Fibroblast of skin of scalp (primary cell): ENCODE measurements around the gene DISC1.
A peak's percentile ranks its signal among the peaks of the same experiment; 100 is the strongest.
"Not testable (repeated sequence)": the region's sequence is repeated elsewhere in the genome, so short reads cannot be mapped to it uniquely, and the experiment has no call there.

Source experiments
- DNase-seq: peaks from one replicate; pipeline ENCODE4 v3.0.0-alpha.2; 2013

Gene DISC1

DNA sequence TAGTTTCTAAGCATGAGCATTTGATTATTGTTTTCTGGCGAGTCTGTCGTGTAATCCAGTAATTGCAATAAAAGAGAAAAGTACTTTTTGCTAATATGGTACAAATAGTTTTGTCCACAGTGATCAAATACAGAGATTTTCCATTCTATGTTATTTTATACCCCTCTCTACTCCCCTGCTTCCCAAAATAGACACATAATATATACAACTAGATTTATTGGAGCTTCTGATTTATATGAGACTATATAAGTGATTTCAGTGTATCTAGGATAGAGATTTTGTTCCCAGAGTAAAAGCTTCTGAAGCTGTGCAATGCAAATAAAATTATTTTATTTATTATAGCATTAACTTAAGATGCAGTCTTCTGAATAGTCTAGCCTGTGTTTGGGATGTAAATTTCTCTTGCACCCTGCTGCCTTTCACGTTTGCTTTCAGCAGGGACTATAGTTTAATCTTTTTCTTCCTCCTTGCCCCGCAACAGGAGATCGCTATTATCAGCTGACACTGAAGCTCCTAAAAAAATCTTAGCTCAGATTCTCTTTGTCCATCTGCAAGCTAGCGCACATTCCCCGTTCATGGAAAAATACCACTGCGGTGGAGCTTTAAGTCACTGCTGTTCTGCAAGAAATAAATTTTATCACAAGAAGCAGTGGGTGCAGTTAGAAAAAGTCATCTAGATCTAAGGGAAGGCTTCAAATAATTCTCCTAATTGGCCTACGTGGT, 273.3 kb downstream of the DISC1 start:
- DNase-seq, result no peak

DNA sequence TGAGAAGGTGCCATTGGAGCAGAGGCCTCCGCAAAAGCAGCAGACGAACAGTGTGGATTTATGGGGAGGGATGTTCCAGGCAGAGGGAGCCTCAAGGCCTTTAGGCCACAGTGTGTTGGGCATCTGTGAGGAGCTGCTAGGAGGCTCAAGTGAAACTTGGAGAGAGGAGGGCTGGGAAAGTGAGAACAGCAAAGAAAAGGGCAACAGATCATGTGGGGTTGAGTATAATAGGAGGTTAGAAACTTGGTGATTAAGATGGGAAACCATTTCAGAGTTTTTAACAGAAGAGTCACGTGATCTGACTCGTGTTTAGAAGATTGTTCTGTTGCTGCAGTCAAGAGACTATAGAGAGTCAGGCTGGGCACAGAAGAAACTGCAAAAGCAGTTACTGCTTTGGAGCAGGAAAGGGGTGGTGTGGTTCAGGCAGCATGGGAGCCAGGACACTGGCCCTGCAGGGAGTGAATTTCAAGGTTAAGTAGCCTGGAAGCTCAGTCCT, 277.0 kb downstream of the DISC1 start:
- DNase-seq, result no peak

DNA sequence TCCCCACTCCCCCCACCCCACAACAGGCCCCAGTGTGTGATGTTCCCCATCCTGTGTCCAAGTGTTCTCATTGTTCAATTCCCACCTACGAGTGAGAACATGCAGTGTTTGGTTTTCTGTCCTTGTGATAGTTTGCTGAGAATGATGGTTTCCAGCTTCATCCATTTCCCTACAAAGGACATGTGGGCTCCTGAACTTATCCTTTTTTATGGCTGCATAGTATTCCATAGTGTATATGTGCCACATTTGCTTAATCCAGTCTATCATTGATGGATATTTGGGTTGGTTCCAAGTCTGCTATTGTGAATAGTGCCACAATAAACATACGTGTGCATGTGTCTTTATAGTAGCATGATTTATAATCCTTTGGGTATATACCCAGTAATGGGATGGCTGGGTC, 280.7 kb downstream of the DISC1 start:
- not testable (repeated sequence) for DNase-seq

GRCh38 chr1:231913493-231913892, 286.9 kb downstream of the DISC1 start:
- DNase-seq, result no peak

DNA sequence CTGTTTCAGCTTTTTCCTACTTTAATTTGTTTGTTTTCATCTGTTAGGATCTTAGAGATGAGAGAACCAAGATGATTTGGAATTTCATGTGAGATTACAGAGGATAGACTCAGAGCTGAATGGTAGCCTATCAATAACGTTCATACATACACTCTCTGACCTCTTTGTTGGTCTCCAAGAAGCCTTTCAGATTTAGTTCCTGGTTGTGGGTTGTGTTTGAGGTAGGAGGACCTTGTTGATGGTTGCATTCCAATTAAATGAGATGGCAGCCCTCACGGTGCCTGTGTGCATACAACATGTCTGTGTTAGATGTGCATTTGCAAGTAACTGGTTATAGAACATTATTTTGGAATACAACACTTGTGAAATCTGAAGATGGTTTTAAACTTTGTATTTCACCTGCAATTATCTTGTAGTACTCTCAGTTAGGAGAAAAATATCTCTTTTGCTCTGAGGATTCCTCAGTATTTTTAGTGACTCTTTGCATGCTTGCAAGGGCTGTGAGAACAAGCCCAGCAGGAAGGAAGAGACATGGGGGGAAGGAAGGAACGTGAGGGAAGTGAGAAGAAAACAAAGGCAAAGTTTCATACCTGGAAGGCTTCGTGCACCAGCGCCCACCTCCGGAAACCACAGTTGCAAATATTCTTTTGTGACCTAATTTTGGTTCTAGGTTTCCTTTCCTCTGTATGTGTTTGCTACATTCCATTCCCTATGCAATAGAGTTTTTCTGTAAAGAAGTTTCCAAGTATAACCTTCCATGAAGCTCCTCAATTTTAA, 291.8 kb downstream of the DISC1 start:
- DNase-seq, result peak; percentile 50

GRCh38 chr1:231919239-231919885, 292.8 kb downstream of the DISC1 start:
- no peak for DNase-seq

DNA sequence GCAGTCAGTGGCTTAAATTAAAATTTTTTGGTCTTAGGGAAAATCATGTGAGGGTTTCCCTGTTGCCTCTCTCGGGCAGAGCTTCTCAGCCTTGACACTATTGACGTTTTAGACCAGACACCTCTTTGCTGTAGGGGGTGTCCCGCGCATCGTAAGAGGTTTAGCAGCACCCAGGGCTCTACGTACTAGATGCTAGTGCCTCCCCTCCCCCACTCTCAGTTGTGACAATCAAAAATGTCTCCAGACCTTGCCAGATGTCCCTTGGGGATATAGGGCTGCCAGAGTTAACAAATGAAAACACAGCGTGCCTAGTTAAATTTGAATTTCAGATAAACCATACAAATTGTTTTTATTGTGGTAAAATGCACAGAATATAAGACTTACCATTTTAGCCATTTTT, 293.3 kb downstream of the DISC1 start:
- no peak for DNase-seq

DNA sequence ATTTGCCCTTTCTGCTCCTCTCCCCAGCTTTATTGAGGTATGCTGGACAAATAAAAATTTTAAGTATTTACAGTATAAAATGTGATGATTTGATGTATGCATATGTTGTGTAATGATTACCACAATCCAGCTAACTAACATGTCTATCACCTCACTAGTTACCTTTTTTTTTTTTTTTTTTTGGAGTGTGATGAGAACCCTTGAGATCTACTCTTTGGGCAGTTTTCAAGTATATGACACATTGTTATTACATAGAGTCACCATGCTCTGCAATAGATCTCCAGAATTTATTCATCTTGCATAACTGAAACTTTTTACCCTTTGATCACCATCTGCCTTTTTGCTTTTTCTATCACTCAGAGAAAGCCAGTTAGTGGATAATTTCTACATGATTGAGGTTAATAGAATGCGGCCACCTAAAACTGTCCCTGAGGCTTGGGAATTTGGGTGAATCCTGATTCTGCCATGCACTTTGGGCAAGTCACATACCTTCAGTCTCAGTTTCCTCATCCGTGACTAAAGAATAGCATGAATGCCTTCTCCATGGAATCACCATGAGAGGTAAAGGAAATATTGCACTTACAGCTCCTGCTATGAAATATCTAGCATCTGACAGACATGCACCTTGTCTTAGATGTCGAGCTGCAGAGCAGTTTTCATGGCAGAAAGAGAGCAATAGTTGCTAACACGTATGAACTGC, 295.2 kb downstream of the DISC1 start:
- no peak for DNase-seq

DNA sequence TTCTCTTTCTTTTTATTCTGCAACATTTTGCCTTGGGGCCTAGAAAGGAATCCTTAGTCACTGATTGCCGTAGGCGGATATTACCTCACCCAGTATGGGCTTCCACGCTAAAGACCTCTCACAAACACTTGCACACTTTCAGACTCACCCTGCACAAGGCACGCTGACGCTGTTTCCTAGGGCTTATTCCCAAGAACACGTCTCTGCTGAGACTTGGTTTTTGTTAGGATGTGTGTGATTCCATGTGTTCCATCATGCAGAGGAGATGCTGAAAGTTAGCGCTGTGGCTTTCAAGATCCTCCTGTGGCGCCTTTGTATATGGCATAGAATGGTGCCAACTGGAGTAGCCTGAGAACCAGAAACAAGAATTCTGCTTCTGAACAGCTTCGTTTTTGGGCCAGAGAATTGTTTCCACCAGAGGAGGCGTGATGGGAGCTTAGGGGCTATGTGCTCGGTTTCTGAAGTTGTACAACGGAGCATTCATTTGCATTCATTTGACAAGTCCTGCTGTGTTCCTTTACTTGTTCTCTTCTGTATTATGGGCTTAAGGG, 297.0 kb downstream of the DISC1 start:
- DNase-seq, result no peak

- no peak for DNase-seq
Observed at GRCh38 chr1:231924180-231924579, 297.6 kb downstream of the DISC1 start.

GRCh38 chr1:231925864-231926263, 299.3 kb downstream of the DISC1 start:
- DNase-seq, result no peak

GRCh38 chr1:231926340-231926739, 299.8 kb downstream of the DISC1 start:
- no peak for DNase-seq

GRCh38 chr1:231926933-231927332, 300.3 kb downstream of the DISC1 start:
- no peak for DNase-seq

GRCh38 chr1:231927431-231927830, 300.8 kb downstream of the DISC1 start:
- DNase-seq, result no peak

DNA sequence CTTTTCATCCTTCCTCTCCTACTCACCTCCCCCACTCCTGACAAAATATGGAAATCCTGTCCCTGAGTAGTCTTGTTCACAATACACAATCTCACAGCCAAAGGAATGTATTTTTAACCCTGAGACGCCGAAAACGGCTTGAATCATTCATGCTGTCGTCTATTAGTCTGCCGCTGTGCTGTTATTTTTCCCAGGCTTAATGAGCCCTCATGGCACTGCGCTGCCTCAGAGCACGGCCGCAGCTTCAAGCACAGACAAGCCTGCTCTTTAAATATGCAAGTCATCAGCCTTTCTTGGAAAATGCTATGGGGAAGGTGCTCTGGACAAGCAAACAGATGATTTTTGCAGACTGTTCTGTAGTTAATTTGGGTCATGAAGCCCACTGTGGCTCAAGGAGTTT, 302.7 kb downstream of the DISC1 start:
- DNase-seq, result peak; percentile 85

DNA sequence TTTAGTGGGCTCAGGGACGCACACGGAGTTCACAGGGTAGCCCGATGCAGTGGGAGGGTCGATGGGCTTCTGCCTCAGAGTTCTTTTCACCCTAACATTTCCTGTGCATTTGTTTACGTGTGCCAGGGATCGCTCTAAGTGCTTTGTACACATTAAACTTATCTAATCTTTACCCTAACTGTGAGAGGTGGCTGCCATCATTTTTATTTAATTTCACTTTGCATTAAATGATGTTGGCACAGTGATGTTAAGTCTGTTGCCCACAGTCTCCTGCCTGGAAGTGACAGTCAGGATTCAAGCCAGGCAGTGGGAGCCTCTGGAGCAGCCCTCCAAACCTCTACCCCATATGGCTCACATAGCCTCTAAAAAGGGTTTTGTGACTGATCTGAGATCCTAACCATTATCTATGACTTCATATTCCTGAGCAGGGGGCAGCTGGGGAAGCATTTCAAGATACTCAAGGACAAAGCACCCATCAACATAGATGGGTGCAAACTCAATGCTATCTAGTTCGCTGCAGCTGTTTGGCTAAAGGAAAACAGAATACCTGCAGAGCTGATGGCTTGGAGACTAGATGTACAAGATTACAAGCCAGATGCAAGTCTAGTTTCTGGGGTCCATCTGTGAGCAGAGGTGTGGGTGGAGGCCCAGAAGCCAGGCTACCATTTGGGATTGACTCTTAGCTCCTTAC, 303.8 kb downstream of the DISC1 start:
- no peak for DNase-seq

GRCh38 chr1:231931146-231931545, 304.6 kb downstream of the DISC1 start:
- no peak for DNase-seq

- DNase-seq, result no peak
Observed at GRCh38 chr1:231931846-231932454, 305.4 kb downstream of the DISC1 start.

DNA sequence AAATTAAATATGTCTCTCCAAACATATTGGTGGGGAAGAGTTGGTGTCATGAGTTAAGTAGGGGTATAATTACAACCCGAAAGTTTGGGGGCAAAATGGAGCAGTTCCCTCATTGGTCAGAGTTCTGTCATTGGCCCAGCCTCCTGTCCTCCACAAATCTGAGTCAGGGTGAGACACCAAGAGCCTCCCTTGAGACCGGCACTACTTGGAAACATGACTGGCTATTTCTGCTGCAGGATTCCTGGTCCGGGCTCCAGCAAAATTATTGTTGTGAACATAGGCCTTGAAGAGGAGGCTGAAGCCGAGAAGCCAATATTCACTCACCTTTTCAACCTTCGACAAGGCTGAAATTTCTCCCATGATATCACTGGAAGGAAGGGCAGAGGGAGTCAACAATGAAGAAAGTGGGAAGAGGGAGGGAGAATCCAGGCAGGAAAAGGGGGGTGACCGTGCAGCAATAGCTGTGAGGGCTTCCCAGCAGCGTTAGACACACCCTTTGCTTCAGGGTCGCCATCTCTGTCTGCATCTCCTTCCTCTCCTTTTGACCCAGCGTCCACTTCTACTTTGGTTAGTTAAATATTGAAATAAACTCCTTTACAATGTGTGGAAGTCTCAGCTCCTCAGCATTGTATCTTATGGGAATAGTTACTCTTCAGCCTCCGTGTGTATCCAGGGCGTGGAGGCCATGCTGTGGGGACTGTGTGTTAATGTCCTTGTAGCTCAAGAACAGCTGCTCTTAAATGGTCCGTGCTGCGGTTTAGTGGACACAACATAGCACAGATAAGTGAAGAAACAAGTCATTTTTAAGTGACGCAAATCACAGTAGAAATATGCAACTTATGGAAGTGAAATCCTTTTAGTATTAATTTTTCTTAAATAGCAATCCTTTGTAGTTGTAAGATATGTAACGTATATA, 307.4 kb downstream of the DISC1 start:
- DNase-seq, result no peak

- no peak for DNase-seq
Observed at GRCh38 chr1:231934797-231935196, 308.2 kb downstream of the DISC1 start.
